Measurements from ENCODE around the gene TREM2. TPM values are rescaled to one million over a fixed set of nuclear protein-coding genes. Genes with fewer than 3 reads are reported as not detected.

Gene TREM2
- total and polyA plus RNA-seq, 2 donors (not counting 1 experiment from before 2014, with no cell fraction given): 0.33 TPM; not detected in 1

- Mint-ChIP-seq H3K9me3 (ENCODE audit: insufficient read depth) (no peaks in the 10 kb centered on the region), H3K27me3 (peaks cover 21% of the 10 kb centered on the region), H3K4me3 (no peak overlapping the region), H3K4me1 (peaks cover 8% of the 10 kb centered on the region), H3K27ac (no peak overlapping the region)
- no peaks in the 10 kb centered on the region for H4K20me1 ChIP-seq (ENCODE audit: control insufficient read depth, insufficient read depth, low read length, poor library complexity, severe bottlenecking)
- no peaks in the 10 kb centered on the region for H3K79me2 ChIP-seq (ENCODE audit: control insufficient read depth, insufficient read depth, low read length)
- no peak overlapping the region for H3K4me3 ChIP-seq (ENCODE audit: control extremely low read depth in 1 of 5, extremely low read depth in 1 of 5, insufficient read depth in 1 of 5, low read depth in 2 of 5, low read length in 4 of 5)
- intact Hi-C loops (cut with micrococcal nuclease): no loop called here
- H3K4me1 ChIP-seq (ENCODE audit: control insufficient read depth in 2 of 2, insufficient read depth in 2 of 2, low read length in 2 of 2): peaks cover 2 to 7% of the 10 kb centered on the region in 2 donors
- ChIA-PET POLR2A (no interaction called here), CTCF (no interaction called here)
- H3K4me2 ChIP-seq (replicated peaks; ENCODE audit: low read depth, low read length, poor library complexity, severe bottlenecking): no peak overlapping the region
- H3K27me3 ChIP-seq (replicated peaks in 1 of 4; ENCODE audit: control extremely low read depth in 1 of 4, control insufficient read depth in 3 of 4, insufficient read depth in 4 of 4, low read length in 3 of 4): peaks cover 0 to 18% (median 2%) of the 10 kb centered on the region in 4 experiments
- peaks cover 0 to 4% (median 0%) of the 10 kb centered on the region in 3 donors for H3K9me3 ChIP-seq (ENCODE audit: control extremely low read depth in 1 of 3, control insufficient read depth in 2 of 3, insufficient read depth in 1 of 3, low read length in 2 of 3)
- no peak for ATAC-seq (ENCODE audit: low read depth)
- TF ChIP-seq CTCF (IDR thresholded peaks at IDR 0.05): no peak
- no peak for DNase-seq
- H3K9ac ChIP-seq (ENCODE audit: low read length): no peak overlapping the region
- no peak overlapping the region for H3K27ac ChIP-seq (ENCODE audit: low read length in 2 of 2)
- no CpG with 5 or more reads among the region's 4 CpGs for WGBS (ENCODE audit: insufficient coverage)
- H3K36me3 ChIP-seq (replicated peaks in 1 of 2; ENCODE audit: control extremely low read depth in 1 of 2, control insufficient read depth in 1 of 2, extremely low read depth in 1 of 2, insufficient read depth in 2 of 2, low read length in 1 of 2): no peaks in the 10 kb centered on the region
- H2AFZ ChIP-seq (ENCODE audit: insufficient read depth, low read depth, low read length, poor library complexity, severe bottlenecking): no peak overlapping the region
Measured at GRCh38 chr6:41164551-41165120, 1.7 kb upstream of the TREM2 start.

GRCh38 chr6:41163419-41163717 is 452 bp upstream of the TREM2 start:
- intact Hi-C loops (cut with micrococcal nuclease): no loop called here
- Mint-ChIP-seq H3K27ac (no peak overlapping the region), H3K4me1 (peaks cover 8% of the 10 kb centered on the region), H3K27me3 (peaks cover 25% of the 10 kb centered on the region), H3K4me3 (no peak overlapping the region), H3K9me3 (ENCODE audit: insufficient read depth) (no peaks in the 10 kb centered on the region)
- H3K4me1 ChIP-seq (ENCODE audit: control insufficient read depth in 2 of 2, insufficient read depth in 2 of 2, low read length in 2 of 2): peaks cover 2 to 7% of the 10 kb centered on the region in 2 donors
- DNase-seq (no peak), ATAC-seq (ENCODE audit: low read depth) (no peak)
- ChIA-PET POLR2A (no interaction called here), CTCF (no interaction called here)
- H3K4me2 ChIP-seq (replicated peaks; ENCODE audit: low read depth, low read length, poor library complexity, severe bottlenecking): no peak overlapping the region
- H4K20me1 ChIP-seq (ENCODE audit: control insufficient read depth, insufficient read depth, low read length, poor library complexity, severe bottlenecking): no peaks in the 10 kb centered on the region
- H3K4me3 ChIP-seq (ENCODE audit: control extremely low read depth in 1 of 5, extremely low read depth in 1 of 5, insufficient read depth in 1 of 5, low read depth in 2 of 5, low read length in 4 of 5): no peak overlapping the region
- no peak overlapping the region for H3K9ac ChIP-seq (ENCODE audit: low read length)
- H3K27ac ChIP-seq (ENCODE audit: low read length in 2 of 2): no peak overlapping the region
- TF ChIP-seq EZH2 (IDR thresholded peaks at IDR 0.05; ENCODE audit: borderline replicate concordance, insufficient read depth, low read depth, low read length, poor library complexity, severe bottlenecking) (no peak), CTCF (IDR thresholded peaks at IDR 0.05) (no peak)
- H3K27me3 ChIP-seq (replicated peaks in 1 of 4; ENCODE audit: control extremely low read depth in 1 of 4, control insufficient read depth in 3 of 4, insufficient read depth in 4 of 4, low read length in 3 of 4): peaks cover 0 to 18% (median 5%) of the 10 kb centered on the region in 4 experiments
- H3K36me3 ChIP-seq (replicated peaks in 1 of 2; ENCODE audit: control extremely low read depth in 1 of 2, control insufficient read depth in 1 of 2, extremely low read depth in 1 of 2, insufficient read depth in 2 of 2, low read length in 1 of 2): no peaks in the 10 kb centered on the region
- WGBS (ENCODE audit: insufficient coverage): 100% methylated on average over 1 of the region's 1 CpG
- peaks cover 0 to 8% (median 0%) of the 10 kb centered on the region in 3 donors for H3K9me3 ChIP-seq (ENCODE audit: control extremely low read depth in 1 of 3, control insufficient read depth in 2 of 3, insufficient read depth in 1 of 3, low read length in 2 of 3)
- no peak overlapping the region for H2AFZ ChIP-seq (ENCODE audit: insufficient read depth, low read depth, low read length, poor library complexity, severe bottlenecking)
- no peaks in the 10 kb centered on the region for H3K79me2 ChIP-seq (ENCODE audit: control insufficient read depth, insufficient read depth, low read length)

Data from B cell (primary cell).